ENCODE data around the gene MUSTN1.
A peak's percentile ranks its signal among the peaks of the same experiment; 100 is the strongest.

Gene MUSTN1

GRCh38 chr3:52834871-52835501, at the start of gene MUSTN1:
Gene MUSTN1, minus strand, starts transcription at chr3:52835019. Its CDS starts 71 bp downstream, at chr3:52834948.
- no peaks in the 10 kb centered on the region for H3K27me3 Mint-ChIP-seq
- CTCF ChIA-PET, result interaction anchor here (1.0 kb wide), 1 partner anchor 14 kb away, joined by 3 read pairs; no protein-coding TSS in a partner anchor
- H3K36me3 Mint-ChIP-seq, result peaks cover 4% of the 10 kb centered on the region
- no peak for DNase-seq
- H3K9me3 Mint-ChIP-seq, result no peaks in the 10 kb centered on the region
- no peak within 1 kb of the TSS for H3K27ac Mint-ChIP-seq
- peaks cover 35% of the 10 kb centered on the region for H3K4me1 Mint-ChIP-seq
- no peak within 1 kb of the TSS for H3K4me3 Mint-ChIP-seq

DNA sequence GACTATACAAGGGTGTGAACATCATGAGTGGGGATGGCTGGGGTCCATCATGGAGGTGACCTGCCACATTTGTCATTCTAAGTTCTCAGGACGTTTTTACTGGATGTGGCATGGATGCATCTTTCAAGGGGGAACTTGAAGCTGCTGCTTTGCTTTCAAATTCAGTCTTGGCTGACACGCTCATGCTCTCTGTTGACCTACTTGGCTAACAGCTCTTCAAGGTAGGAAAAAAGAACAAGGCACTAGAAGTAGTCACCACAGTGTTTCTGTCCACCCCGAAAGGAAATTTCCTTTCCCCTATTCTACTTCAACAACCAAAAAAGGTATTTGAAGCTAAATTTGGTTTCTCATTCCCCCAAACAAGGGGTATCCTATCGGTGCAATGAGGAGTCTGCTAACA, 47.6 kb upstream of the MUSTN1 start:
- DNase-seq, result no peak
- Mint-ChIP-seq H3K27me3 (no peaks in the 10 kb centered on the region), H3K4me1 (no peaks in the 10 kb centered on the region), H3K36me3 (peaks cover 29% of the 10 kb centered on the region), H3K27ac (no peak overlapping the region), H3K4me3 (no peak overlapping the region), H3K9me3 (peaks cover 4% of the 10 kb centered on the region)
- CTCF ChIA-PET, result interaction anchor here (2.1 kb wide), 1 partner anchor 11 kb away, joined by 7 read pairs; no protein-coding TSS in a partner anchor

DNA sequence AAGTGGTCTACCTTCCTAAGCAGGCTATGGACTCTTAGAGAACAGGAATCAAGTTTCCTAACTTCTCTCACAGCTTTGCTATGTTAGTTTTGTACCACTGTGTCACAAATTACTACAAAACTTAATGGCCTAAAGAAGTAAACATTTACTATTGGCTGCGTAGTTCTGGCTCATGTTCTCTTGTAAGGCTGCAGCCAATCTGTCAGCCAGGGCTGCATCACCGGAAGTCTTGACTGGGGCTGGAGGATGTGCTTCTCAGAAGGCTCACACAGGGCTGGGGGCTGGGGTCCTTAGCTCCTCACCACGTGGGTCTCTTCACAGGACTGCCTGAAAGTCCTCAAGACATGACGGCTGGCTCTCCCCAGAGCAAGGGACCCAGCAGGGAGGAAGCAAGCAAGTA, 47.1 kb upstream of the MUSTN1 start:
- no peak for DNase-seq
- H3K27me3 Mint-ChIP-seq, result no peaks in the 10 kb centered on the region
- CTCF ChIA-PET, result interaction anchor here (2.1 kb wide), 1 partner anchor 11 kb away, joined by 7 read pairs; no protein-coding TSS in a partner anchor
- no peaks in the 10 kb centered on the region for H3K4me1 Mint-ChIP-seq
- peaks cover 4% of the 10 kb centered on the region for H3K9me3 Mint-ChIP-seq
- no peak overlapping the region for H3K4me3 Mint-ChIP-seq
- H3K27ac Mint-ChIP-seq, result no peak overlapping the region
- peaks cover 29% of the 10 kb centered on the region for H3K36me3 Mint-ChIP-seq

DNA sequence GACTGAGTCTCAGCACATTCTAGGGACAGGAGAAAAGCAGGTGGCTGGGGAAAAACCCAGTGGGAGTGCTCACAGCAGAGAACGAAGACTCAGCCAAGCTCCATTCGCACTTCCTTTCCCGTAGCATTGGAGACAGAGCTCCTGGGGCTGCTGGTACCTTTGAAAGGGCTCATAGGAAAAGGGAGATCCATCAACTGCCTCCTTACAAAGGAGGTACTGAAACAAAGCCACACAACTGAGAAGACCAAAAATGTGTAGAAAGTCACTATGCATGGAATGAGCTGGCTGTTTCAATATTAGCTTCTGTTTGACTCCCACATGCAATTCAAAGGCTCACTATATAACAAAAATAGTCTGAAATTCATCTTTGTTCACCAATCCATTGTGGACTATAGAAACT, 45.7 kb upstream of the MUSTN1 start:
- Mint-ChIP-seq H3K27ac (no peak overlapping the region), H3K4me1 (peaks cover 5% of the 10 kb centered on the region)
- no peak for DNase-seq

GRCh38 chr3:52880047-52880446, 45.2 kb upstream of the MUSTN1 start:
- no peak for DNase-seq
- CTCF ChIA-PET, result interaction anchor here (1.3 to 2.7 kb wide), 3 partner anchors 13 to 42 kb away, joined by 4 to 19 read pairs (median 5); no protein-coding TSS in a partner anchor
- Mint-ChIP-seq H3K4me1 (peaks cover 9% of the 10 kb centered on the region), H3K9me3 (peaks cover 3% of the 10 kb centered on the region), H3K4me3 (no peak overlapping the region), H3K27me3 (no peaks in the 10 kb centered on the region), H3K27ac (no peak overlapping the region), H3K36me3 (peaks cover 19% of the 10 kb centered on the region)

More for the DNA sequence above, 45.7 kb upstream of the MUSTN1 start:
- Mint-ChIP-seq H3K27me3 (no peaks in the 10 kb centered on the region), H3K9me3 (peaks cover 4% of the 10 kb centered on the region), H3K4me3 (no peak overlapping the region), H3K36me3 (peaks cover 24% of the 10 kb centered on the region)
- CTCF ChIA-PET, result interaction anchor here (1.6 to 2.7 kb wide), 2 partner anchors 12 to 30 kb away, joined by 4 to 19 read pairs; no protein-coding TSS in a partner anchor

GRCh38 chr3:52879581-52879980, 44.8 kb upstream of the MUSTN1 start:
- Mint-ChIP-seq H3K4me3 (no peak overlapping the region), H3K27me3 (no peaks in the 10 kb centered on the region), H3K4me1 (peaks cover 13% of the 10 kb centered on the region), H3K36me3 (peaks cover 15% of the 10 kb centered on the region), H3K27ac (no peak overlapping the region), H3K9me3 (no peaks in the 10 kb centered on the region)
- no peak for DNase-seq
- CTCF ChIA-PET, result interaction anchor here (0.8 to 2.7 kb wide), 4 partner anchors 13 to 434 kb away, joined by 4 to 19 read pairs (median 4); no protein-coding TSS in a partner anchor

DNA sequence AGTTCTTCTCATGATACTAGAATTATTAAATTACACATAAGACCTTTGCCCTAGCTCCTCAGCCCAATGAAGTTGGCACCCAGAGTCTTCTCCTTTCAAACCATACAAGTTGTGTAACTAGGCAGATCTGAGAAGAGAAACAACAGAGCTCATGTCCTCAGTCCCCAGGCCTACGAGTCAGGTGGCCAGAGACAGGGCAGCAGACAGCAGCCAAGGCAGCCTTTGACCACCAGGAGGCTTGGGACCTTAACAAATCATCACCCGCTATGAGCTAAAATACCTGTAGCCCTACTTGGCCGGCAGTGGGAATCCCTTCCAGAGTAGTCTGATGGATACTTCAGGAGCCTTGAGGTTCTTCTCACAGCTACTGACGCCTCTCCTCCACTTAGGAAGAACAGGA, 44.3 kb upstream of the MUSTN1 start:
- no peaks in the 10 kb centered on the region for H3K27me3 Mint-ChIP-seq
- no peak overlapping the region for H3K27ac Mint-ChIP-seq
- H3K36me3 Mint-ChIP-seq, result peaks cover 15% of the 10 kb centered on the region
- CTCF ChIA-PET, result interaction anchor here (0.8 to 2.7 kb wide), 3 partner anchors 14 to 434 kb away, joined by 4 to 19 read pairs (median 5); no protein-coding TSS in a partner anchor
- H3K9me3 Mint-ChIP-seq, result no peaks in the 10 kb centered on the region
- peaks cover 18% of the 10 kb centered on the region for H3K4me1 Mint-ChIP-seq
- DNase-seq, result no peak
- H3K4me3 Mint-ChIP-seq, result no peak overlapping the region

GRCh38 chr3:52877085-52877484, 42.3 kb upstream of the MUSTN1 start:
- CTCF ChIA-PET, result interaction anchor here (0.5 kb wide), 1 partner anchor 1887 kb away, joined by 3 read pairs; no protein-coding TSS in a partner anchor
- Mint-ChIP-seq H3K4me1 (peaks cover 26% of the 10 kb centered on the region), H3K36me3 (peaks cover 13% of the 10 kb centered on the region), H3K27ac (no peak overlapping the region), H3K4me3 (no peak overlapping the region), H3K27me3 (no peaks in the 10 kb centered on the region), H3K9me3 (no peaks in the 10 kb centered on the region)
- DNase-seq, result no peak

DNA sequence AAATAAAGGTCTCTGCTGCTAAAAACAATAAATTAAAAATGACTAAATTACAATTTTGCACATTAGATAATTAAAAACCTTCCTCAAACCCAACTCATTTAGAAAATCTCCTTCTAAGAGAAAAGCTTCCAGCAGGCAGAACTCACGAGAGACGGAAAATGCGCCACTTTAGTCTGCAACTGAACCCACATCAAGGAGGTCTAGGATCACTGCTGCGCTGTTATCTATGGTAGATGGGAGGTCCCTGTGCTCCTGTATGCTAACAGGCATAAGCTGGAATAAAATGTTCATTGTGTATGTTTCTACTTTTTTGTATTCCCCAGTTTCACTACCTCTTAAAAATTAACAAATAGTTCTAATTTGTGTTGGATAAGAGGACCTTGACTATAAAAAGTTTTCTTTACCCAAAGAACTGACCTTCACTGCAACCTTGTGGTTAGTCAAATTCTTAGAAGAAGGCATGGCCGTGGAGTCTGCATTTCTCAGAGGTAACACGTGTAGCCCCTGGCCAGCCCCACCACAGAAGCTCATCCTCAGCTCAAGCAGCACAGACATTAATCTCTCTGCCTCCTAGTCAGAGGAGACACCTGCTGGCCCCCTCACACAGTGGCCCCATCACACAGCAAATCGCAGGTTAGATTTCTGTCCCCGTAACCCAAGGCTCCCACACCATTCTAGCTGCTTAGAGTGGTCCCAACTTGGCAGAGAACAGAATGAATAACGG, 40.2 kb upstream of the MUSTN1 start:
- Mint-ChIP-seq H3K4me3 (no peak overlapping the region), H3K27ac (peak overlapping the region; percentile 11), H3K36me3 (peaks cover 13% of the 10 kb centered on the region), H3K4me1 (peaks cover 28% of the 10 kb centered on the region), H3K27me3 (no peaks in the 10 kb centered on the region), H3K9me3 (no peaks in the 10 kb centered on the region)
- DNase-seq, result no peak
- CTCF ChIA-PET, result interaction anchor here (0.6 to 1.3 kb wide), 3 partner anchors 17 to 196 kb away, joined by 3 read pairs; no protein-coding TSS in a partner anchor

- H3K27ac Mint-ChIP-seq, result peak overlapping the region; percentile 74
- no peaks in the 10 kb centered on the region for H3K27me3 Mint-ChIP-seq
- CTCF ChIA-PET, result interaction anchor here (0.6 to 2.5 kb wide), 3 partner anchors 18 to 197 kb away, joined by 3 to 8 read pairs (median 3); no protein-coding TSS in a partner anchor
- peaks cover 8% of the 10 kb centered on the region for H3K36me3 Mint-ChIP-seq
- H3K9me3 Mint-ChIP-seq, result no peaks in the 10 kb centered on the region
- H3K4me3 Mint-ChIP-seq, result no peak overlapping the region
- no peak for DNase-seq
- H3K4me1 Mint-ChIP-seq, result peaks cover 28% of the 10 kb centered on the region
Measured at GRCh38 chr3:52874160-52874701, 39.4 kb upstream of the MUSTN1 start.

- peaks cover 28% of the 10 kb centered on the region for H3K4me1 Mint-ChIP-seq
- H3K36me3 Mint-ChIP-seq, result peaks cover 4% of the 10 kb centered on the region
- H3K27me3 Mint-ChIP-seq, result no peaks in the 10 kb centered on the region
- DNase-seq, result no peak
- CTCF ChIA-PET, result interaction anchor here (2.5 kb wide), 1 partner anchor 21 kb away, joined by 8 read pairs; no protein-coding TSS in a partner anchor
- H3K4me3 Mint-ChIP-seq, result no peak overlapping the region
- no peaks in the 10 kb centered on the region for H3K9me3 Mint-ChIP-seq
- H3K27ac Mint-ChIP-seq, result no peak overlapping the region
Measured at GRCh38 chr3:52873433-52874159, 38.8 kb upstream of the MUSTN1 start.

GRCh38 chr3:52872245-52872644, 37.4 kb upstream of the MUSTN1 start:
- Mint-ChIP-seq H3K4me1 (peaks cover 28% of the 10 kb centered on the region), H3K4me3 (no peak overlapping the region), H3K36me3 (peaks cover 1% of the 10 kb centered on the region), H3K9me3 (no peaks in the 10 kb centered on the region), H3K27ac (no peak overlapping the region), H3K27me3 (no peaks in the 10 kb centered on the region)
- DNase-seq, result no peak
- CTCF ChIA-PET, result interaction anchor here (1.0 to 2.5 kb wide), 2 partner anchors 19 to 33 kb away, joined by 3 to 8 read pairs; no protein-coding TSS in a partner anchor

DNA sequence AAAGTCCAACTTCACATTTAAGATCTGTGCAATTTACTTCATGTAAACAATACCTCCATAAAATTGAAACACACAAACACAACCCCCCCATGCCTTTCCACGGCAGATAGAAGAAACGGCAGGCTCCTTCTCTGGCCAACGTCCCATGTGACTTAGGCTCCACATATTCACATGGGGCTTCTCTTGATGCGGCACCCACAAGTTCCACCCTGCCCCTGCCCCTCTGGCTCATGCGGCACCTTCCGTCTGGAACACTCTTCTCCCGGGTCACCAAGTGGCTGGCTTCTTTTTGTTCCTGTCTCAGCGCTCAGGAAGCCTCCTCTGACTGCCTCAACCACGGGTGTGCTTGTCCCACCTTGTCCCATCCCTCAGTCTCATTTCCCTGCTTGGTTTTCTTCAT, 36.9 kb upstream of the MUSTN1 start:
- Mint-ChIP-seq H3K36me3 (peaks cover 2% of the 10 kb centered on the region), H3K4me1 (peaks cover 28% of the 10 kb centered on the region), H3K27ac (no peak overlapping the region), H3K9me3 (no peaks in the 10 kb centered on the region), H3K4me3 (no peak overlapping the region), H3K27me3 (no peaks in the 10 kb centered on the region)
- no peak for DNase-seq
- CTCF ChIA-PET, result interaction anchor here (2.5 kb wide), 1 partner anchor 19 kb away, joined by 8 read pairs; no protein-coding TSS in a partner anchor

All from activated naive CD4-positive, alpha-beta T cell treated with anti-CD3 and anti-CD28 coated beads, Interleukin-2, amount 10 ng/mL, durations not matched to agents 7 days and 5 days (primary cell).